Nucleus accumbens (tissue), 56 donors: ENCODE data around the gene VSIG10.
A peak's percentile ranks its signal among the peaks of the same experiment; 100 is the strongest.
"Not testable (repeated sequence)": the region's sequence is repeated elsewhere in the genome, so short reads cannot be mapped to it uniquely, and the experiment has no call there.

ENCODE experiments used
- DNase-seq, 56 donors: peaks; one replicate each; lab custom pipeline; 2025; lab: John Stamatoyannopoulos, UW

The VSIG10 gene

GRCh38 chr12:118035190-118036041, 68.4 kb downstream of the VSIG10 start:
- DNase-seq = peak in 8 of 56 donors; percentile 3 to 25 (median 13)

- peak in 9 of 56 donors; percentile 9 to 26 (median 17) for DNase-seq
Observed at GRCh38 chr12:118034429-118035189, 69.2 kb downstream of the VSIG10 start.

GRCh38 chr12:118033902-118034301, 69.9 kb downstream of the VSIG10 start:
- no peak for DNase-seq

GRCh38 chr12:118033323-118033722, 70.5 kb downstream of the VSIG10 start:
- no peak for DNase-seq

- no peak for DNase-seq
Observed at GRCh38 chr12:118032188-118032587, 71.6 kb downstream of the VSIG10 start.

GRCh38 chr12:118029166-118029565, 74.6 kb downstream of the VSIG10 start:
- DNase-seq = no peak

GRCh38 chr12:118025168-118025567, 78.6 kb downstream of the VSIG10 start:
- DNase-seq = peak in 7 of 56 donors; percentile 1 to 17 (median 8)

GRCh38 chr12:118023301-118023860, 80.4 kb downstream of the VSIG10 start:
- peak in 2 of 56 donors; percentile 6 to 8 for DNase-seq

GRCh38 chr12:118022728-118023109, 81.1 kb downstream of the VSIG10 start:
- no peak for DNase-seq

- DNase-seq = not testable (repeated sequence)
Observed at GRCh38 chr12:118022097-118022727, 81.6 kb downstream of the VSIG10 start.

GRCh38 chr12:118020036-118020435, 83.8 kb downstream of the VSIG10 start:
- DNase-seq = no peak

- no peak for DNase-seq
Observed at GRCh38 chr12:118017926-118018325, 85.9 kb downstream of the VSIG10 start.

GRCh38 chr12:118016424-118017264, 87.2 kb downstream of the VSIG10 start, which contains the start of gene RFC5:
TSS of gene RFC5 (plus strand) at chr12:118016703. CDS start at chr12:118016828, 125 bp downstream.
- DNase-seq = peak; percentile 24 to 97 (median 91)

GRCh38 chr12:118015944-118016343, 87.9 kb downstream of the VSIG10 start:
- DNase-seq = no peak

- DNase-seq = no peak
Observed at GRCh38 chr12:118015306-118015705, 88.5 kb downstream of the VSIG10 start.
